ENCODE data around the gene ARID5B.

The ARID5B gene

GRCh38 chr10:62005687-62006086 is 104.2 kb downstream of the ARID5B start:
- H2AFZ ChIP-seq (ENCODE audit: low read depth), result no peak overlapping the region
- H4K20me1 ChIP-seq (ENCODE audit: insufficient read depth), result no peaks in the 10 kb centered on the region
- no peaks in the 10 kb centered on the region for H3K4me1 ChIP-seq (ENCODE audit: low read depth, poor library complexity, severe bottlenecking)
- no peaks in the 10 kb centered on the region for H3K27me3 ChIP-seq (ENCODE audit: insufficient read depth, low read depth)
- H3K9ac ChIP-seq, result no peak overlapping the region
- no peak overlapping the region for H3K4me3 ChIP-seq (IDR thresholded peaks at IDR 0.05; ENCODE audit: insufficient read depth, low read depth, low read length)
- H3K4me2 ChIP-seq, result no peak overlapping the region
- no peak overlapping the region for H3K27ac ChIP-seq
- no peaks in the 10 kb centered on the region for H3K79me2 ChIP-seq (ENCODE audit: insufficient read depth, low read depth)
- no peak for TF ChIP-seq CTCF (conservative IDR thresholded peaks at IDR 0.05; ENCODE audit: low read depth, low read length)
- no peaks in the 10 kb centered on the region for H3K36me3 ChIP-seq (ENCODE audit: insufficient read depth)

- H3K4me2 ChIP-seq, result no peak overlapping the region
Observed at GRCh38 chr10:62007145-62007544, 105.6 kb downstream of the ARID5B start.

GRCh38 chr10:62008196-62008595 is 106.7 kb downstream of the ARID5B start:
- no peaks in the 10 kb centered on the region for H3K4me1 ChIP-seq (ENCODE audit: low read depth, poor library complexity, severe bottlenecking)
- no peak for TF ChIP-seq CTCF (conservative IDR thresholded peaks at IDR 0.05; ENCODE audit: low read depth, low read length)
- no peak overlapping the region for H3K27ac ChIP-seq
- H3K27me3 ChIP-seq (ENCODE audit: insufficient read depth, low read depth), result no peaks in the 10 kb centered on the region
- no peaks in the 10 kb centered on the region for H3K36me3 ChIP-seq (ENCODE audit: insufficient read depth)
- H3K79me2 ChIP-seq (ENCODE audit: insufficient read depth, low read depth), result no peaks in the 10 kb centered on the region
- no peak overlapping the region for H2AFZ ChIP-seq (ENCODE audit: low read depth)
- no peak overlapping the region for H3K4me3 ChIP-seq (IDR thresholded peaks at IDR 0.05; ENCODE audit: insufficient read depth, low read depth, low read length)
- no peaks in the 10 kb centered on the region for H4K20me1 ChIP-seq (ENCODE audit: insufficient read depth)
- no peak overlapping the region for H3K9ac ChIP-seq
- H3K4me2 ChIP-seq, result no peak overlapping the region

More at GRCh38 chr10:62007145-62007544, 105.6 kb downstream of the ARID5B start:
- no peaks in the 10 kb centered on the region for H3K36me3 ChIP-seq (ENCODE audit: insufficient read depth)
- H2AFZ ChIP-seq (ENCODE audit: low read depth), result no peak overlapping the region
- TF ChIP-seq CTCF (conservative IDR thresholded peaks at IDR 0.05; ENCODE audit: low read depth, low read length), result no peak
- H3K79me2 ChIP-seq (ENCODE audit: insufficient read depth, low read depth), result no peaks in the 10 kb centered on the region
- H4K20me1 ChIP-seq (ENCODE audit: insufficient read depth), result no peaks in the 10 kb centered on the region
- H3K4me3 ChIP-seq (IDR thresholded peaks at IDR 0.05; ENCODE audit: insufficient read depth, low read depth, low read length), result no peak overlapping the region
- no peaks in the 10 kb centered on the region for H3K4me1 ChIP-seq (ENCODE audit: low read depth, poor library complexity, severe bottlenecking)
- no peaks in the 10 kb centered on the region for H3K27me3 ChIP-seq (ENCODE audit: insufficient read depth, low read depth)
- no peak overlapping the region for H3K9ac ChIP-seq
- no peak overlapping the region for H3K27ac ChIP-seq

GRCh38 chr10:62008946-62009345 is 107.4 kb downstream of the ARID5B start:
- no peaks in the 10 kb centered on the region for H4K20me1 ChIP-seq (ENCODE audit: insufficient read depth)
- H3K79me2 ChIP-seq (ENCODE audit: insufficient read depth, low read depth), result no peaks in the 10 kb centered on the region
- no peaks in the 10 kb centered on the region for H3K4me1 ChIP-seq (ENCODE audit: low read depth, poor library complexity, severe bottlenecking)
- TF ChIP-seq CTCF (conservative IDR thresholded peaks at IDR 0.05; ENCODE audit: low read depth, low read length), result no peak
- no peak overlapping the region for H3K9ac ChIP-seq
- H3K4me2 ChIP-seq, result no peak overlapping the region
- H3K4me3 ChIP-seq (IDR thresholded peaks at IDR 0.05; ENCODE audit: insufficient read depth, low read depth, low read length), result no peak overlapping the region
- H3K36me3 ChIP-seq (ENCODE audit: insufficient read depth), result no peaks in the 10 kb centered on the region
- H3K27ac ChIP-seq, result no peak overlapping the region
- H2AFZ ChIP-seq (ENCODE audit: low read depth), result no peak overlapping the region
- no peaks in the 10 kb centered on the region for H3K27me3 ChIP-seq (ENCODE audit: insufficient read depth, low read depth)
